GM19043 (cell line): Measurements from ENCODE around the gene NFX1.

Experiments
- ATAC-seq: cut with Tn5 transposase; IDR thresholded peaks from one replicate; pipeline ENCODE4 v1.9.1; 2021; ENCODE audit warnings: low read depth; ENCODE audit not compliant: unreplicated experiment

NFX1 gene

DNA sequence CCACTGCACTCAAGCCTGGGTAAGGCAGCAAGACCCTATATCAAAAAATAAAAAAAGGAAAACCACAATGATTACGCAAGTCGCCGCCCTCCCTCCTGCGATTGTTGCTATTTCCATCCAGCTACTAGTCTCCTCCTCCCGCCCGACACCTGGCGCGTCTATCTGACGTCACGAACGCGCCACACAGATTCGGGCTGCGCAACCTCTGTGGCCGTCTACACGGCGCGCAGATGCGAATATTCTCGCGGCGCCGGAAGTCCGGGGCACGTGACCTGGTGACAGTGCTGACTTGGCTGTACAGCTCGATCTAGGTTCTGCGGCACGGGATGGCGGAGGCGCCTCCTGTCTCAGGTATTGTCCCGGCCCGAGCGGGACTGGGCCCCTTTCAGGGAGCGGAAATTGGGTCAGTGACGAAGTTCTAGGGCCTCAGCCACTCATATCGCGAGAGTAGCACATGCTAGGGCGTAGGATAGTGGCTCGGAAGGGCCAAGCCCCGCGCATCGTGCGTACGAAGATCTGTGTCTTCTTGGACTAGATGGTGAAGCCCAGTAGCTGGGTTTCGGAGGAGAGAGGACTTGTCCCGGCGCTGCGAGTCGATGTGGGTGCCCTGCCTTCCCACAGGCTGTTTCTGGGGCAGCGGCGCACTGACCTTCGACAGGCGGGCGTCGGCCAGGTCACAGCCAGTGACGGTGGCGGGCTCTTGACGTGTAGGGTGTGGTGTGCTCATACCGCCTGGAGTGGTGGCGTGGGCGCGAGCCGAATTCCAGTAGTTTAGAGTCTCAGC lies at the start of gene NFX1:
NFX1 (plus strand) TSS at position 270 of the 784 bp plus-strand sequence; CDS start at position 327, 57 bp downstream.
- ATAC-seq, result peak; percentile 78

DNA sequence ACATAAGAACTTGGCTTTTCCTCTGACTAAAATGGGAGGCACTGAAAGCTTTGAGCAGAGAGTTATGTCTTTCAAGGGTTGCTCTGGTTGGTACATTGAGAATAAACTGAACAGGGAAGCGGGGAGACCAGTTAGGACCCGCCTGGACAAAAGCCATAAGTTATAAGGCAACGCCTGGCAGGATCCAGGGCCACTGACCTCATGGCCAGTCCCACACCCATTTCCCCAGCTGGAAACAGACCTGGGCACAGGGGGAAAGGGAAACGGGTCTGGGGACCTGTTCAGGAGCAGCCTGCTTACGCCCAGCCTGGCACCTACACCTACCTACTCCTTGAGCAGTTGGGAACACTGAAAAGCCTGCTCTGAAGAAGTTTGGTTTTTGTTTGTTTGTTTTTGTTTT lies 49.0 kb upstream of the NFX1 start:
- ATAC-seq, result no peak

DNA sequence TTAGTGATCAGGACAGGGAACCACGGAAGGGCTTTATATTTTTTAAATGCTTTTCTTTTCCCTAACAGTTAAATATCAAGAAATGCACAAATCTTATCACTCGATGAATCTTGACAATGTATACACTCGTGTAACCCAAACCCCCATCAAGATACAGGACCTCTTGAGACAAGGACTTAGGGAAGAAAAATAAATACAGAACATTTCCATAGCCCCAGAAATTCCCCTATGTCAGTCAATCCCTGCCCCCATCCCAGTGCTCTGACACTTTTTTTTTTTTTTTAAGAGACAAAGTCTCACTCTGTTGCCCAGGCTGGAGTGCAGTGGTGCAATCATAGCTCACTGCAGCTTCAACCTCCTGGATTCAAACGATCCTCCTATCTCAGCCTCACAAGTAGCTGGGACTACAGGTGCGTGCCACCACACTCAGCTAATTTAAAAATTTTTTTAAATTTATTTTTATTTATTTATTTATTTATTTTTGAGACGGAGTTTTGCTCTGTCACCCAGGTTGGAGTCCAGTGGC lies 47.6 kb upstream of the NFX1 start:
- no peak for ATAC-seq

DNA sequence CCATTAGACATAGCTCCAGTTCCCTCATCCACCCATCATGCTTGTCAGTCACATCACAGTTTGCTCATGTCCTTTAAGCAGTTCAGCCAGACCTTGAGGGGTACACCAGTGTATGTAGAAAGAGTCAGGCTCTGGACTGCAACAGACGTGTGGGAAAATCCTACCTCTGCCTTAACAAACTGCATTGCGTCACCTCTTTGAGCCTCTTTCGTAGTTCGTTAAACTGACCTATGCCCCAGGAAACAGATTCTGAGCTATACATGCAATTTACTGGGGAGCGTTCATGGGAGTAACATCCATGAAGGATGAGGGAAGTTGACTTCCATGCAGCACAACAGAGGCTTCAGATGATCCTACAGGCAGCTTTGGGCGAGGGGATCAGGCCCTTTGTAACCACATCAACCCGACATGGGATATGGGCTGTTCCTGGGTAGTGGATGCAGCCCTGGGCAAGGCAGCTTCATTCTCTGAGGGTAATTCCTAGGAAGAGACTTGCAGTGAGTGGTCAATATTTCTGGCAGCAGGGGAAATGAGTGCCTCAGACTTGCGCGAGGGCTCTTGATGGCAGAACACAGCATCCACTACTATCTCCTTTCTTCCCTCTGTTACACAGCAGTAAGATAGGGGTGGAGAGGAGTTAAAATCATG lies 46.1 kb upstream of the NFX1 start:
- no peak for ATAC-seq

DNA sequence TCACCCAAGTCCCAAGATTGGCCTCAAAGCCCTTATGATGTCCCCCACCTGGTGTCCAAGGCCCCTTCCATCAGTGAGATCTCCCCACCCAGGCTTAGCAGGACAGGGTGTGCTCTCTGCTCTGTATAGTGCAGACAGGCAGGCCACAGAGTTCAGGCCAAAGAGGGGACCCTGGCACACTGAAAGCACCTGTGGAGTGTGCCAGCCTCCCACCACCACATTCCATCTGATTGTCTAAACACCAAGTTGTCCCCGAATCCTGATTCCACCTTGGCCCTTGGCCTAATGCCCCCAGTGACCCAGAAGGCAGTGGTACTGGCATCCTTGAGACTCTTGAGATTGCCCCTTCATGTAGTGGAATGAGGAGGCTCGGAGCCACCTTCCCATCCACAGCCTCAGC lies 45.0 kb upstream of the NFX1 start:
- ATAC-seq, result no peak

DNA sequence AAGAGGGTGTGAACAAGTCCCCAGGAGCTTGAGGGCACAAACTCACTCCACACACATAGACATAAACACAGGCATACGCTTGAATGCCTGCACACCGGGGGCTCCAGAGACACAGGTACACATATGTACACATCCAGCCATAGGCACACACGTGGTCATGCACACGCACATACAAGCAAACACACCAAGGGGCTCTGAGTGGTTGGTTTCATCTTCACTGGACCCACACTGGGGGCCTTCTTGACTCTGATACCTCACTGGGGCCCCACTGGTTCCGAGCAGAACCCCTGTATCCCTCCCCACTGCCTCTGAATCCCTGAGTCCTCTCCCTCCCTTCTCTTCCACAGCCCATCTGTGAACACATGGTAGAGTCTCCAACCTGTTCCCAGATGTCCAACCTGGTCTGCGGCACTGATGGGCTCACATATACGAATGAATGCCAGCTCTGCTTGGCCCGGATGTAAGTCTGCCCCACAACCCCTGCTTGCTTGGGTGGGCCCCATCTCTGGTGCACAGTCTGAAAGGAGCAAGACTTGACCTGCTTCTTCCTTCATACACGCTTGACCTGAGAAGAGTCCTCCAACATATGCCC lies 44.0 kb upstream of the NFX1 start:
- no peak for ATAC-seq

DNA sequence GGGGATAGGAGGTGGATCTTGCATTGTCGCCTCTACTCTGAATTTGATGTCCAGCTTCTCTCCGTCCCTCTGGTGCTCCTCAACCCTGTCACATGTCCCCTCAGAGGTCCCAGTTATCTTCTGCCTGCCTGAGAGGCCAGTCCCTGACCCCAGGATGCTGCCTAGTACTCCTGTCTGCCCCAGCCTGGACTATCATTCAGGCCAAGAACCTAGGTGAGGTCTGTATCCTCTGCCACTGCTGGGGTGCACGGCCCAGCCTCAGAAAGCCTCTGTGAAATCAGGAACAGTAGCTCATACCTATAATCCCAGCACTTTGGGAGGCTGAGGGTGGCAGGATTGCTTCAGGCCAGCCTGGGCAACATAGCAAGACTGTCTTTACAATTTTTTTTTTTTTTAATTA lies 41.7 kb upstream of the NFX1 start:
- no peak for ATAC-seq

DNA sequence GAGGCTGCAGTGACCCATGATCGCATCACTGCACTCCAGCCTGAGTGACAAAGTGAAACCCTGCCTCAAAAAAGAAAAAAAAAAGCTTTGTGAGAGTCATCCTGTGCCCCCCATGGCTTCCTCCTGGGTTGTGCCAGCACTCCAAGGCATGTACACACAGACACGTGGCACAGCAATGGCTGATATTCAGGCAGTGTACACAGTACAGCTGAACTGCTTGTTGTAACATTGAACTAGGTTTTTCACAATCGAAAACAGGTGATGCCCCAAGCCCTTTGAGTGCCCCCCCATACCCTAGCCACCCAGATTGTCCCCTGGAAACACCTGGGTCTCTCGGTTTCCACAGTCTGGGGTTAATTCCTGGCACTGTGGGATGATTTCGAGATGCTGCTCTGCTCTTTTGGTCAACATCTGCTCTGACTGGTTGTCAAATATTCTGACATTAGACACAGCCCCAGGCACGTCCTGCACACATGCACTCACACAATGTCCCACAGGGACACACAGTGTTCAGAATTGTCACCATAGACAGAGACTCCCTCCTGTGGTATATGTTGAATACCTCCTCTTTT lies 41.1 kb upstream of the NFX1 start:
- ATAC-seq, result peak; percentile 67

DNA sequence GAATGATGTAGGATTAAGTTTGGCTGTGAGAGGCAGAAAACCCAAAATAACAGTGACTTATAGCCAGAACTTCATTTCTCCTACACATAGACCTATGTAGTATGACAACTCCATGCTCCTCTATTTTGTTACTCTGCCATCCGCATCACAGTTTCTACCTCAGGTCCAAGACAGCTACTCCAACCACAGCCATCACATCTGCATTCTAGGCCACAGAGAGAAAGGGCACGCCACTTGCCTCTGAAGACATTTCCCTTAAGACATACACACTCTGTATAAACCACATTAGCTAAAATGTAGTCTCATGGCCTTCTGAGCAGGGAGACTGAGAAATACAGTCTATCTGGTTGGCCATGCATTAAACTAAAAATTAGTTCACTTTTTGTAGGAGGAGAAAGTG lies 40.3 kb upstream of the NFX1 start:
- no peak for ATAC-seq

DNA sequence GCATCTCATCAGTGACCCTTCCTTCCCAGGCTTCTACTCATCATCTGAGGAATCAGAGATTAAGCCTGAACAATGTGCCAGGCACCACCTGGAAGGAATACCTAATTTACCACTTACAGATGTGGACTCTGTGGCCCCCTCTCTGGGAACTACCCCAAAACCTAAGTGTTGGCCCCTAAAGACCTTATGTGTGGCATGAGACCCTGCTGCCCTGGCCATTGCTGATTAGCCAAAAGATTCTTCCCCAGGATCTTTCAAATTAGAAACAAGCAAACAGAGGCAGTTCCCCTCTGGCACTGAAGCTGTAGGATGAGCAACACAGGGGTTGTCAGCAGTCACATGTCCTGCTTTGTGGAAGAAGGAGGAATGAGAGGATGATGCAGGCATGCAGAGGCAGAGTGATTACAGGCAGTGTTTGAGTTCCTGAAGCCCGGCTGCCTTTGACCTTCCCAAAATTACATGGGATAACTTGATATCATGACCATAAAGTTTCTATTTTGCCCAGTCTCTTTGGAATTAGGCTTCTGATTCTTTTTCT lies 39.8 kb upstream of the NFX1 start:
- no peak for ATAC-seq

DNA sequence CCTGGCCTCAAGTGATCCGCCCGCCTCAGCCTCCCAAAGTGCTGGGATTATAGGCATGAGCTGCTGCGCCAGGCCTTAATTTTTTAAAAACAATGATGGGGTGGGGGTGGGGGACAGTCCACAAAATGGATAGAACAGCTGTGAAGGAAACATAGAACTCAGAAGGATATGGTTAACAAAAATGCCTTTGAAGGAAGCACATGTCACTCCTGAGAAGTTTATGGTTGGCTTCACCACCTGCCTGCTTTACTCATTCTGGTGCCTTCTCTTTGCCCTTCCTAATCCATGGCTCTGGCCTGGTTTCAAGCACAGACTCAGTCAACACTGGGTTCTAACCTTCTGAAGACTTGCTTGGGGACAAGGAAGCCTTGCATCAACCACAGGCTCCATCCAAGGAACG lies 36.1 kb upstream of the NFX1 start:
- no peak for ATAC-seq

DNA sequence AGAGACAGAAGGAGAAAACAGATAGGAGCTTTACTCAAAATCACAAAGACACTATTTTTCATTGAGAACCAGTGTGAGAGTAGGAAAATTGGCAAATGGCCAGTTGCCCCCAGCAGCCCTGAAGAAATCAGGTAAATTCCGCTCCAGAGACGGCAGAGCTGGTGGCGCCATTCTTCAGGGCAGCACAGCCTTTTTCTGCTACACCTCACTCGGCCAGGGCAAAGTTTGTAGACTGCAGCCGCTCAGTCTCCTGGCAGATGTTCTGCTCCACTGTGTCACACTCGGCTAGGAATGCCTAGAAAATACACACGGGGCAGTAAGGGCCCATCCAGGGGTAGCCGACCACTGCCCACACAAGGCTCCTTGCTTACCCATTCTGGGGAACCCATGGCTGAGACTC lies 35.3 kb upstream of the NFX1 start:
- ATAC-seq, result no peak

DNA sequence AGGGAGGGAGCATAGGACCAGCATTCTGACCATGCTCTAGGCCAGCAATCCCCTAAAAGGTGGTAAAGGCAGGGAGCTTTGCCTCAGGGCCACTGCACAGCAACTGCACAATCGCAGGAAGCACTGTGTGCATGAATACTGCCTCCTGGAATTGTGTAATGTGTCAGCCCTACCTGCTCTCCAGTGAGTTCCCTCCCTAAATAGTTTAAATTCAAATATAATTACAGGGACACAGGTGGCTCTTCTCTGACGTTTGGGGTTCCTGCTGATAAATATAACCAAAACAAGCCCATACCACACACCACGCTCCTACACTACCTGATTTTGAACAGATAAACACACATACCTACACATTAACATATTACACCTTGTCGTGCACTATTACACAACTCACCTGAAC lies 34.8 kb upstream of the NFX1 start:
- no peak for ATAC-seq

DNA sequence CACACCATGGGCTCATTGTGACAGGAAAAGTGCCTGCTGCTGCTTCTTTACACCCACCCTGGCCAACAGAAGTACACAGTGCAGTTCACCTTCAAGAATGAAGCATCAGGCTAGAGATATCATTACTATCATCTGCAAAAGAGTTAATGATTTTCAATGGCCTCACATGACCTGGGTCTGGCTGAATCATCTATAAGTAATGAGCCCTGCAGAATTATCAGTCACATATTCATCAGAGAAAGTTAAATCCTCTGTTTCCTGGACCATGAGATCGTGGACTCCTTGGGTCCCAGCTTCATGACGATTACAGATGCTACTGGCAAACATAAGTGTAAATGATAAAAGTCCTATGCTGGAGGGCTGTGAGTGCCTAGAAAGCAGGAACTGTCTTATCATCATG lies 34.1 kb upstream of the NFX1 start:
- ATAC-seq, result no peak

DNA sequence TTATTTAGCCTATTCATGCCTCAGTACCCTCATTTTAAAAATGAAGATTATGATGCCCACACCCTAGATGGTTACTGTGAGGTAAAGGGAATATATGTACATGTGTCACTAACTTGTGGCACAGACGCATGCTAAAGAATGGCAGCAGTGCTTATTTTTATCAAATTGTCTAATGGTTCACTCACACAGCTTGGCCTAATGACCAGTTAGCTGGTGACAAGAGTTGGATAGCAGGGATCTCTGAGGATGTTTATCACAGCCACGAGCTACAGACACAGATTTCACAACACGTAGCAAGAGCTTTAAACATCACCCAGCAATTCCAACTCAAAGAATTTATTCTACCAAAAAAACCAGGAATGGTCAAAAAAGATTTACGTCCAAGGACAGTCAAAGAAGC lies 33.0 kb upstream of the NFX1 start:
- no peak for ATAC-seq

DNA sequence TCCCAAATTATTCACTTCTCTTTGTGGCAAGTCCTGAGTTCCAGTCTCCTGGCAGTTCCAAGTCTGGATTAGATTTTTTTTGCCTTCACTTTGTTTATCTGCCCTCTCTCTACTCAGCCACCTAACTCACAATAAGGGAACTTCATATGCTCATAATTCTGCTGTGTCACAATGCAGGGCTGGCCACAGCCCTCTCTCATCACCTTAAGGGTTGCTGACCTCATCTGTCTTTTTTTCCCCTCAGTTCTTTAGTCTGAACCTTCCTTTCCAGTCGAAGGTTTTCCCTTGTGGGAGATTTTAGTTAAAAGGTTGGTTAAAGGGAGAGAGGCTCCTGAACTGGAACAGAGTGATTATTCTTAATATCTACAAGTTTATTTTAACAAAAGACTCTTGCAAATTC lies 29.9 kb upstream of the NFX1 start:
- no peak for ATAC-seq

DNA sequence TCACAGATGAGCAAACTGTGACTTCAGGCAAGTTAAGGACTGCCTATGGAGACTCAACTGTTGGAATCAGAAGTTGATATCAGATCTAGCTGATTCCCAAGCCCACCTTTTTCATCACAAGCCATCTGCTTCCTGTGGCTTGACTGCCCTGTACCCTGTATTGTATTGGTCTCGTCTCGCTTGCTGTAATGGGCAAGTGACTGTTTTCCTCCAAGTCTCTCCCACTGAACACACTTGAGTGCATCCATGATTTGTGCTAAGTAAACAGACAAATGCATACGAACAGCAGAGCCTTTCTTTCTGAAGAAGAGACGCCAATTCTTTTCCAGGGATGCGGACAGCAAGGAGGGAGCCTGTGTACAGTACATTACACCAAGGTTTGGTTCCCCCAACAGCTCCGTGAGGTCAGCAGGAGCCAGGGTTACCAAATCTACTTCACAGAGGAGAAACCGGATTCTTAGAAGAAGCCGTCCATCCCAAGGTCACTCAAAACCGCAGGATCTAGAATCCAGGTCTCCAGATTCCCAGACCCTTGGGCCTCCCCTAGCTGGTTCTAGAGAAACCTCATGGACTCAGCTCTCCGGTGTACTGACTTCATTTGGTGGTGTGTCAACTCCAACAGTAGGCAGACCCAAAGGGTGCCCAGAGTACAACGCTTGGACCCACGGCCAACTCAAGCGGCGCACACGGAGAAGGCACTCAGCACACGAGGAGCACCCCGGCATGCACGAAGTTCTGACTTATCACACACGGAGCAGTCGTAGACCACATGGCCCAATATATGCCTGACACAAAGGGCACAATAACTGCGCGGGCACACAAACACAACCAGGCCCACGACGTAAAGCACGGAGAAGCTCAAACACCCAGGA lies 26.9 kb upstream of the NFX1 start:
- ATAC-seq, result no peak

DNA sequence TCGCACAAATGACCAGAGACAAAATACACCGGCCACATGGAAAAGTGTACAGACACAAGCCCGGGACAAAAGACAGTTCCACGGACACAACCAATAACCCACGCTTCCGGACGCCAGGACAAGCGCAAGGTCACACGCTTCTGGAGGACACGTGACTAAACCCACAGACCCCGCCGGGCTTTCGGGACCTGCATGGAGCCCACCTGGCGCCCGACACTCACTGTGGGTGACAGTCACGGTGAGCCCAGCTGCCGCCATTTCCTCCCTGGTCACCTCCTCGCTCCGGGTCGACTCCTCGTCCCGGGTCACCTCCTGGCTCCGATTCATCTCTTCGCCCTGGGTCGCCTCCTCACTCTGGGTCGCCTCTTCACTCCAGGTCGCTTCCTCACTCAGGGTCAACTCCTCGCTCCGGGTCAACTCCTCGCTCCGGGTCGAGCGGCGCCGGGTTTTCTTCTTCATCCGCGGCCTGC lies 26.3 kb upstream of the NFX1 start:
- ATAC-seq, result peak; percentile 13

DNA sequence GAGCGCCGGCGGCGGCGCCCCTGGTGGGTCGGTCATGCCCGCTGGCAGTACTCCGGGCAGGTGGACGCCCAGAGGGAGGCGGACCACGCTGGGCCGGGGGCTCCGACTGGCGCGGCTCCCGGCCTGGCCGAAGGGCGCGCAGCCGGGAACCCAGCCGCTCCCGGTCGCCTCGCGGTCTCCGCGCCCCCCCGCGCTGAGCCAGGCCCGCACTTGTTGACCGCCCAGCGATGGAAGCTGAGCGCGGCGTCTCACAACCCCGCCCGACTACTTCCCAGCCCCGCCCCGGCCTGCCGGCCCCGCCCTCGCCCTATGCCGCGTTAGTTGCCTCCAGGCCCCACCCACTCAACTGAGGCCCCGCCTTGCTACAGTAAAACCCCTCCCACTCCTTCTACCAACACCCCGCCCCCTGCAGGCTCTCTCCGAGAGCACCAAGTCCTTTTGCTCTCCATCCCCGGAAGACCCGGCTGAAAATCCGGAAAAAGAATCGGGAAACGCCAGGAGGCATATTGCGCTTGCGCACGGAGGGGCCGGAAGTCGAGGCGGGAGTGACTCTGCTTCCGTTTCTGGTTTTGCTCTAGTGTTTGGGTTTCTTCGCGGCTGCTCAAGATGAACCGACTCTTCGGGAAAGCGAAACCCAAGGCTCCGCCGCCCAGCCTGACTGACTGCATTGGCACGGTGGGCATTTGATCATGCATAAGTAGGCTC lies 25.7 kb upstream of the NFX1 start, which contains the start of the genes BAG1 and CHMP5:
BAG1 (minus strand) TSS at position 236 of the 705 bp plus-strand sequence.
CHMP5 (plus strand) TSS at position 577 of the 705 bp plus-strand sequence; CDS start at position 607, 30 bp downstream.
- ATAC-seq, result peak; percentile 78
